Right forelimb (tissue), 1 donor: ENCODE results near the gene UGGT1.
"Not testable (repeated sequence)": the region's sequence is repeated elsewhere in the genome, so short reads cannot be mapped to it uniquely, and the experiment has no call there.

ENCODE experiments used
- DNase-seq: peaks from one replicate; pipeline ENCODE4 v3.0.0-alpha.2; 2018

The UGGT1 gene

GRCh38 chr2:128177315-128177714, 86.3 kb downstream of the UGGT1 start:
- DNase-seq, result no peak

DNA sequence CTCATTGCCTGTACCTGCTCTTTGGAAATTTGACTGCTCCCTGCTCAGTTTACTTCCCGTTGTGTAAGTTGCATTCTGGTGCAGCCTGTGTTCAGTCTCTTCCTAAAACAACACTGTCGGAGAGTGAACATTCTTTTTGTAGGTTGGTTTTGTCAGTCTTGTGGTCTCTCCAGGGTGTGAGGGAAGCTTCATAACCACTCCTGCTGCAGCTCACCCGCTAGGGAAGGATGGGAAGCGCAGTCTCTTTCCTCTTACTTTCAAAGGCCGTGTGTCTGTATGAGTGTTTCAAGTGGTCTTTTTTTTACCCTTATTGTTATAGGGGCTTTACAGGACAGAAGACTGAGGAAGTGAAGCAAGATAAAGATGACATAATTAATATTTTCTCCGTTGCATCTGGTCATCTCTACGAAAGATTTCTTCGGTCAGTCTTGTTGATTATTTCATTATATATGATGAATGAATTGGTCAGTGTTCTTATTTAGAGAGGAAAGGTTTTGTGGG, 87.2 kb downstream of the UGGT1 start:
- no peak for DNase-seq

DNA sequence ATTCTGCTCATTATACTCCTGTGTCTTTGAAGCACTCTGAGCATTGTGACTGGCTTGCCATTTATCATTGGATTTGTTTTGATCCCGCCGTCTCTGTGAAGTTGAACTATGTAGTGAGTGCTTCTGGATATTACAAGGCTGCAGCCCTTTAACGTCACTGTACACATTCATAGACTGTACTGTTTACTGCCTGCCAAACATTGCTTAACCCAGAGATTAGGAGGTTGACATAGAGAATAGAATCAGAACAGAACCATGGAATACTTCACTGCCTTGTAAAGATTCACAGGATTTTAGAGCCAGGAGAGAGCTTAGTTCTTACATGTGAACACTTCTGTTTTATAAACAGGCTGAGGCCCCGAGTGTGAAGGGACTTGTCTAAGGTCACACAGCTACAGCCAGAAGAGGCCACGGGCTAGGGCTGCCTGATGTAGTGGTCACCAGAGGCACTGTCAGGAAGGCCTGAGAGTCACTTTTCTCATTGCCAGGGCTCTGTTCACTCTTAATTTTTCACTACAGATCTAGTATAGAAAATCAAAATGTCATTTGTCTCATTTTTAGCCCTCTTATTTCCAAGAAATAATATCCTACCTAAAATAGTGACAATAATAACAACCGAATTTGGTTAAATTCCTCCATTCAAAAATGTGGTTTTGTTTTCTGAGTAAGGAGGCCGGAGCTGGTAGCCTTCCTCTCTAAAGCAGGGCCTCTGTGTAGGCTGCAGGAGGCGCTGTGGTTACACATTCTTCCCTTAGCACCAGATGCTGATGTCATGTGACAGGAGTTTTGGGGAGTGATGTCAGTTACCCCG, 87.9 kb downstream of the UGGT1 start:
- no peak for DNase-seq

DNA sequence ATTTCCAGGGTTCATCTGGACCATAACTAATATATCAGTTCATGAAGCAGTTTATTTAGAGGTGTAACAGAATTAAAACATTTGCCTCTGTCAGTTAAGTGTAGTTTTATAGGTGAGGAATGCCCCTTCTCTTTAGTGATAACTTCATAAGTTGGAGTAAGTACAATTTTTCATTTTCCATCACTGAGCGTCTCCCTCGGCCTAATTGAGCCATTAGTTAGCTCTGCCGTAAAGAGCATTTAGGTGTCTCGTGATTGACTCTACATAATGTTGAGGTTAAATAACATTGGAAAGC, 88.4 kb downstream of the UGGT1 start:
- no peak for DNase-seq

DNA sequence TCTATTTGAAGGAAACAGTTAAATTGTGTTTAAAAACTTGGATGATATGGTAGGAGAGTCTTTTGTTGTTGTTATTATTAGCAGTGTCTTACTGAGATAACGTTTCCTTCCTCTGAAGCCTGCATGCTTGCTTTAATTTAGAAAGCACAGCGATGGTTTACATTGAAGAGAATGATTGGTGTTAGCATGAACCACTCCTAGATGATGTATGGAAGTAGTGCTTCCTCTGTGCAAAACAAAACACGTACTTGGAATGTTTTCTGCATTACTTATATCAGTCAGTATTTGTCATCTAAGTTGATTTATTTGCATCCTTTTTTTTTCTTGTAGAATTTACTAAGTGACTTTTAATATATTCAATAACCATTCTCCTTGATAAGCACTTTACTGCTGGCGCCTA, 89.0 kb downstream of the UGGT1 start:
- DNase-seq, result no peak

DNA sequence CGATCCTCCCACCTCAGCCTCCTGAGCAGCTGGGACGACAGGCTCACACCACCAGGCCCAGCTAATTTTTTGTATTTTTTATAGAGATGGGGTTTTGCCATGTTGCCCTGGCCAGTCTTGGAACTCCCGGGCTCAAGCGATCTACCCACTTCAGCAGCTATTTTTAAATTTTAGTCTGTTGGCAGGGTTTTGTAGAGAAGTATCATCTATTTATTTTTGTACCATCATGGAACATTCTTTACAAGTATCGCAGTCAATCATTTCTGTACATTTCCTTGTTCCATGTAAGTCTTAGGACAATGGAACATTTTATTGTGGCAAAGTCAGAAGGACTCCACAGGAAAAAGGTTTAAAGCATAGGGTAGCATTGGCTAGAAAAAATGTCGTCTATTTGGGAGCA, 94.6 kb downstream of the UGGT1 start:
- no peak for DNase-seq

DNA sequence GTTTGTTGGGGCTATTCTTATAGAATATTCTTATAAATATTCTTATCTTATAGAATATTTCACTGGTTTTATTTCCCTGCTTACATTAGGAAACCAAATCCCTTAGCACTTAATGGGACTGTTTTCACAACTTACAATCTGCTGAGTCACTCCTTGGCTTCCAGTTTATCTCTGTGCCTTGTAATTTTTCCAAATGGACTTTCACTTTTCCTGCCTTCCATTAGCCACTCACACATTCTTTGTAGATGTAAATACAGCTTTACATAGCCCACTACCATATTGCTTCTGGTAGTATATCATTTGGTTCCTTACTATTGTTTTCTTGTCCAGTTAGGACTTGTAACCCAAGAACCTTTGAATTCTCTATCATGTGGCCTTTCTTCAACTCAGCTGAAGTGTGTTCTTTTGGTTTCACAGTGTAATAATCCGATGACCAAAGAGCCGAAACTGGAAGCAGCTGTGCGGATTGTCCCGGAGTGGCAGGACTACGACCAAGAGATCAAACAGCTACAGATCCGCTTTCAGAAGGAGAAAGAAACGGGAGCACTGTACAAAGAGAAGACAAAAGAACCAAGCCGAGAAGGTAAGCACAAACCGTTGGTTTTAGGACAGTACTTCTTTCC, 96.1 kb downstream of the UGGT1 start:
- DNase-seq, result no peak

GRCh38 chr2:128195435-128195984, 104.5 kb downstream of the UGGT1 start:
- no peak for DNase-seq

GRCh38 chr2:128196026-128196425, 105.0 kb downstream of the UGGT1 start:
- no peak for DNase-seq

GRCh38 chr2:128196471-128196931, 105.5 kb downstream of the UGGT1 start:
- no peak for DNase-seq

GRCh38 chr2:128197059-128197458, 106.1 kb downstream of the UGGT1 start:
- no peak for DNase-seq

DNA sequence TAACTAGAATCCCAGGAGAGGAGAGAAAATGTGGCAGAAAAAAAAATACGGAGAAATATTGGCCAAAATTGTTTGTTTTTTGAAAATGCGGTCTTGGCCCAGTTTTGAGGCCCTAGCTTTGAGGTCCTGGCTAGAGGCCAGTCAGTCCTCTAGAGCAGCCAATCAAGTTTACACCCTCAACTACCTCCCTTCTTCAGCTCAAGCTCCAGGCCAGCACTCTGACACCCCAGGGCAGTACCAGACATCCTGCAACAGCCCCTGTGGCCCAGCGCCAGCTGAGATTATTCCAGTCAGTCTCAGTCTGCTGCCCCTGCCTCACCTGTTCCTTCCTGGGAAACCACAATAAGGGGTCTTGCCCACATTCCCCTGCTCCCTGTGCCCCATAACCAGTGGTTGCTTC, 107.7 kb downstream of the UGGT1 start:
- no peak for DNase-seq

GRCh38 chr2:128199141-128199540, 108.1 kb downstream of the UGGT1 start:
- DNase-seq, result no peak

GRCh38 chr2:128202791-128203190, 111.8 kb downstream of the UGGT1 start:
- DNase-seq, result no peak

DNA sequence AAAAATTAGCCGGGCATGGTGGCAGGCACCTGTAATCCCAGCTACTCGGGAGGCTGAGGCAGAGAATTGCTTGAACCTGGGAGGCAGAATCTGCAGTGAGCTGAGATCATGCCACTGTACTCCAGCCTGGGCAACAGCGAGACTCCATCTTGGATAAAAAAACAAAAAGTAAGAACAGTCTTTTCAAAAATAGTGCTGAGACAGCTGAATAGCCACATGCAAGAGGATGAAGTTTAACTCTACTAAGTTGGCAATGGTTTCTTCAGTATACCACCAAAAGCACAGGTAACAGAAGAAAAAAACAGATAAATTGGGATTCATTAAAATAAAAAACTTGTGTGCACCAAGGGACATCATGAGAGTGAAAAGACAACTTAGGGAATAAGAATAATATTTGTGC, 115.2 kb downstream of the UGGT1 start:
- no peak for DNase-seq

GRCh38 chr2:128208023-128208422, 117.0 kb downstream of the UGGT1 start:
- DNase-seq, result no peak

DNA sequence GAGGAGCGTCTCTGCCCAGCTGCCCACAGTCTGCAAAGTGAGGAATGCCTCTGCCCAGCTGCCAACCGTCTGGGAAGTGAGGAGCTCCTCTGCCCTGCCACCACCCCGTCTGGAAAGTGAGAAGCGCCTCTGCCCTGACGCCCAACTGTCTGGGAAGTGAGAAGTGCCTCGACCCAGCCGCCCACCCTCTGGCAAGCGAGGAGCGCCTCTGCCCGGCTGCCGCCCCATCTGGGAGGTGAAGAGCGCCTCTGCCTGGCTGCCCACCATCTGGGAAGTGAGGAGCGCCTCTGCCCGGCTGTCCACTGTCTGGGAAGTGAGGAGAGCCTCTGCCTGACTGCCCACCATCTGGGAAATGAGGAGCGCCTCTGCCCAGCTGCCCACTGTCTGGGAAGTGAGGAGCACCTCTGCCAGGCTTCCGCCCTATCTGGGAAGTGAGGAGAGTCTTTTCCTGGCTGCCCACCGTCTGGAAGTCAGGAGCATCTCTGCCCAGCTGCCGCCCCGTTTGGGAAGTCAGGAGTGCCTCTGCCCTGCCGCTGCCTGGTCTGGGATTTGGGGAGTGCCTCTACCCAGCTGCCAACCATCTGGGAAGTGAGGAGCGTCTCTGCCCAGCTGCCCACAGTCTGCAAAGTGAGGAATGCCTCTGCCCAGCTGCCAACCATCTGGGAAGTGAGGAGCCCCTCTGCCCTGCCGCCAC, 117.8 kb downstream of the UGGT1 start:
- not testable (repeated sequence) for DNase-seq

DNA sequence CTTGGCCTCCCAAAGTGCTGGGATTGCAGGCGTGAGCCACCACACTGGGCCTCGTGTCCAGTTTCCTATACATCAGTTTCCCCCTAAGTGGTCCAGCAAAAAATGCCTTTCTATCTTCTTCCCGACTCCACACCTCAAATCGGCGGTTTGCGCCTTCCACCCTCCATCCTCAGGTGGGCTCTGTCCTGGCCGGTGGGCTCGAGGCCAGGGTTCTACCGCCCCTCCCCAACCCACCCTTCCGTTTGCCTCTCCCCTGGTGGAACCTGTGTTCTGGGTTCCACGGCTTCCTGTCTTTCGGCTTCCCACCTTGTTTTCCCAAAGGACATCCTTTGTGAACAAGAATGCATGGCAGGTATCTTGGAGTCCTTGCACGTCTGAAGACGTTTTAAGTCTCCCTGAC, 123.3 kb downstream of the UGGT1 start:
- DNase-seq, result no peak

DNA sequence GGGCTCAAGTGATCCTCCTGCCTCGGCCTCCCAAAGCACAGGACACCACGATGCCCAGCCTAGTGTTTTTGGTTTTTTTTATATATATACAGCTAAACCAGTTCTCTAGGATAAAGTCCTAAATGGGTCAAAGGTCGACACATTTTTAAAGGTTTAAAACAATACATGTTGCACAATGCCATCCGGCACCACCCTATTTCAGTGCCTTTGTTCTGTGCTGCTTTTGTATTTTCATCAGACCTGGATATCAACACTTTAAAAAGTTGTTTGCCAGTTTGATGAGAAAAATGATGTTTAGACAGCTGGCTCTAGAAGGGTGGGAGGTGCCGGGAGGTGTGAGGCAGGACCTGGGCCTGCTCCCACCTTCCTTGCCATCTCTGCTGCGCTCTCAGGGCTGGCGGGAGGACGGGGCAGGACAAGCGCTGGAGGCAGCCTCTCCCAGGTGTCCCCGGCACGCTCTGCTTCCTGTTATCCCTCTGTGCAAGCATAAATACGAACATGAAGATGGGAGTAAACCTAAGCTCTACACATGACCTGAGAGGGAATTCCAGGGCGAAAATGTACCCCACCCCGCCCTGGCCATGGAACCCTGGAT, 124.0 kb downstream of the UGGT1 start:
- no peak for DNase-seq

- no peak for DNase-seq
Measured at GRCh38 chr2:128215897-128216642, 125.1 kb downstream of the UGGT1 start.

DNA sequence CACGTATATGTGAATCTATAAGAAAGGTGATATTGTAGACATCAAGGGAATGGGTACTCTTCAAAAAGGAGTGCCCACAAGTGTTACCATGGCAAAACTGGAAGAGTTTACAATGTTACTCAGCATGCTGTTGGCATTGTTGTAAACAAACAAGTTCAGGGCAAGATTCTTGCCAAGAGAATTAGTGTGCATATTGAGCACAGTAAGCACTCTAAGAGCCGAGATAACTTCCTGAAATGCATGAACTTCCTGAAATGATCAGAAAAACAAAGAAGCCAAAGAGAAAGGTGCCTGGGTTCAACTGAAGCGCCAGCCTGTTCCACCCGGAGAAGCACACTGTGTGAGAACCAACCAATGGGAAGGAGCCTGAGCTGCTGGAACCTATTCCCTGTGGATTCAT, 126.7 kb downstream of the UGGT1 start:
- DNase-seq, result no peak

DNA sequence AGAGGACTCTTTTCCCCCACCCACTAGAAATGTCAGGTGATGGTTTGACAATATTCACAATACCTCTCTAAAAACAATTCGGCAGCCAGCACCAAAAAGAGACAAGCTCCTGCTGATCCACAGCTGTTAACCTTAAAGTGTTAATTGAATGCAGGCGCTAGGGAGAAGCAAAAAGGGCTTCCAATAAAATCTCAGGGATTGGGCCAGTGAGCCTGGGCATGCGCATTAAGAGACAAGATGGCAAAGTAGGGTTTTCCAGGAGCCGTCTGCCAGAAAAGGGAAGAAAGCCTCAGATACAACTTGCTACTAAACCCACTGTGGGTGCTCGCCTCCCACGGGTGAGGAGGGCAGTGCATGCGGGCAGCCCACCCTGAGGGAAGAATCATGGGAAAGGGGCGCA, 128.9 kb downstream of the UGGT1 start:
- no peak for DNase-seq

DNA sequence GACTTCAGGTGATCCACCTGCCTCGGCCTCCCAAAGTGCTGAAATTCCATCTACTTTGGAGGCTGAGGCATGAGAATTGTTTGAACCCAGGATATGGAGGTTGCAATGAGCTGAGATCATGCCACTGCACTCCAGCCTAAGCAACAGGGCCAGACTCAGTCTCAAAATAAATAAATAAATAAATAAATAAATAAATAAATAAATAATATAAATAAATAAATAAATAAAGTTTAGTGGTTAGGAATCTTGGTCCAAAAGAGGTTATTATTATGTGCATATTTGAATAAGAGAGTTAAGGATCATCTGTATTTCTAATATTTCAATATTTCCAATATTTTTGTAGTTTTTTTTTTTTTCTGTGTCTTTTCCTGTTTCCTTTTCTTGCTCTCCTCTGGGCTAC, 136.9 kb downstream of the UGGT1 start:
- no peak for DNase-seq
